ENCODE measurements around the gene KMT2C. TPM values are rescaled to one million over a fixed set of nuclear protein-coding genes. Genes with fewer than 3 reads are reported as not detected.

Gene KMT2C
- polyA plus RNA-seq, 1 donor from 2014 or later: 29.8 TPM

DNA sequence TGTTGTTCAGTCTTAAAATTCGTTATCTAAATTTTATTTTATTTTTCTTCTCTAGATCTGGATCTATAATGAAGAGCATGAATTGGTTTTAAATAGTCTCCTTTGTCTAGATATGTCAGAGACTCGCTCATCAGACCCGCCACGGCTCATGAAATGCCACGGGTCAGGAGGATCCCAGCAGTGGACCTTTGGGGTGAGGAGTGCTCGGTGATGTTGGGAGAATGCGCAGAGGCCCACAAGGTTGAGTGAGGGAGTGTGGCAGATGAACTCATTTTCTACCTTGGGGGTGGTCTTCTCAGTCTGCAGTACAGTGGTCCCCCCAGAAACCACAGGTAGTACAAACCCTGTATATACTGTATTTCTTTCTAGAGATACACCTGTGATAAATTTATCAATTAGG lies 315.0 kb downstream of the KMT2C start:
- TF ChIP-seq, protein P1, sequence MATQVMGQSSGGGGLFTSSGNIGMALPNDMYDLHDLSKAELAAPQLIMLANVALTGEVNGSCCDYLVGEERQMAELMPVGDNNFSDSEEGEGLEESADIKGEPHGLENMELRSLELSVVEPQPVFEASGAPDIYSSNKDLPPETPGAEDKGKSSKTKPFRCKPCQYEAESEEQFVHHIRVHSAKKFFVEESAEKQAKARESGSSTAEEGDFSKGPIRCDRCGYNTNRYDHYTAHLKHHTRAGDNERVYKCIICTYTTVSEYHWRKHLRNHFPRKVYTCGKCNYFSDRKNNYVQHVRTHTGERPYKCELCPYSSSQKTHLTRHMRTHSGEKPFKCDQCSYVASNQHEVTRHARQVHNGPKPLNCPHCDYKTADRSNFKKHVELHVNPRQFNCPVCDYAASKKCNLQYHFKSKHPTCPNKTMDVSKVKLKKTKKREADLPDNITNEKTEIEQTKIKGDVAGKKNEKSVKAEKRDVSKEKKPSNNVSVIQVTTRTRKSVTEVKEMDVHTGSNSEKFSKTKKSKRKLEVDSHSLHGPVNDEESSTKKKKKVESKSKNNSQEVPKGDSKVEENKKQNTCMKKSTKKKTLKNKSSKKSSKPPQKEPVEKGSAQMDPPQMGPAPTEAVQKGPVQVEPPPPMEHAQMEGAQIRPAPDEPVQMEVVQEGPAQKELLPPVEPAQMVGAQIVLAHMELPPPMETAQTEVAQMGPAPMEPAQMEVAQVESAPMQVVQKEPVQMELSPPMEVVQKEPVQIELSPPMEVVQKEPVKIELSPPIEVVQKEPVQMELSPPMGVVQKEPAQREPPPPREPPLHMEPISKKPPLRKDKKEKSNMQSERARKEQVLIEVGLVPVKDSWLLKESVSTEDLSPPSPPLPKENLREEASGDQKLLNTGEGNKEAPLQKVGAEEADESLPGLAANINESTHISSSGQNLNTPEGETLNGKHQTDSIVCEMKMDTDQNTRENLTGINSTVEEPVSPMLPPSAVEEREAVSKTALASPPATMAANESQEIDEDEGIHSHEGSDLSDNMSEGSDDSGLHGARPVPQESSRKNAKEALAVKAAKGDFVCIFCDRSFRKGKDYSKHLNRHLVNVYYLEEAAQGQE (IDR thresholded peaks at IDR 0.05; ENCODE audit: borderline replicate concordance): no peak
- TF ChIP-seq EZH2 (IDR thresholded peaks at IDR 0.05; ENCODE audit: borderline replicate concordance, insufficient read depth, low read length, poor library complexity, severe bottlenecking): no peak
- TF ChIP-seq RAD21 (conservative IDR thresholded peaks at IDR 0.05): no peak
- TF ChIP-seq, protein P2, sequence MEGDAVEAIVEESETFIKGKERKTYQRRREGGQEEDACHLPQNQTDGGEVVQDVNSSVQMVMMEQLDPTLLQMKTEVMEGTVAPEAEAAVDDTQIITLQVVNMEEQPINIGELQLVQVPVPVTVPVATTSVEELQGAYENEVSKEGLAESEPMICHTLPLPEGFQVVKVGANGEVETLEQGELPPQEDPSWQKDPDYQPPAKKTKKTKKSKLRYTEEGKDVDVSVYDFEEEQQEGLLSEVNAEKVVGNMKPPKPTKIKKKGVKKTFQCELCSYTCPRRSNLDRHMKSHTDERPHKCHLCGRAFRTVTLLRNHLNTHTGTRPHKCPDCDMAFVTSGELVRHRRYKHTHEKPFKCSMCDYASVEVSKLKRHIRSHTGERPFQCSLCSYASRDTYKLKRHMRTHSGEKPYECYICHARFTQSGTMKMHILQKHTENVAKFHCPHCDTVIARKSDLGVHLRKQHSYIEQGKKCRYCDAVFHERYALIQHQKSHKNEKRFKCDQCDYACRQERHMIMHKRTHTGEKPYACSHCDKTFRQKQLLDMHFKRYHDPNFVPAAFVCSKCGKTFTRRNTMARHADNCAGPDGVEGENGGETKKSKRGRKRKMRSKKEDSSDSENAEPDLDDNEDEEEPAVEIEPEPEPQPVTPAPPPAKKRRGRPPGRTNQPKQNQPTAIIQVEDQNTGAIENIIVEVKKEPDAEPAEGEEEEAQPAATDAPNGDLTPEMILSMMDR (IDR thresholded peaks at IDR 0.05; ENCODE audit: poor library complexity, severe bottlenecking): no peak
- no peak for TF ChIP-seq MXI1 (conservative IDR thresholded peaks at IDR 0.05; ENCODE audit: poor library complexity, severe bottlenecking)
- no peak for TF ChIP-seq EP300 (conservative IDR thresholded peaks at IDR 0.05; ENCODE audit: poor library complexity, severe bottlenecking)
- TF ChIP-seq POLR2AphosphoS5 (IDR thresholded peaks at IDR 0.05): no peak
- TF ChIP-seq SMC3 (conservative IDR thresholded peaks at IDR 0.05; ENCODE audit: poor library complexity): no peak
- TF ChIP-seq TAF1 (IDR thresholded peaks at IDR 0.05; ENCODE audit: low read depth): no peak
- H3K4me3 ChIP-seq (ENCODE audit: low read length): no peak overlapping the region
- H2AFZ ChIP-seq (ENCODE audit: low read depth, low read length): no peak overlapping the region
- H3K4me2 ChIP-seq (ENCODE audit: low read length): no peak overlapping the region
- H3K9ac ChIP-seq (ENCODE audit: low read length): no peak overlapping the region
- no peaks in the 10 kb centered on the region for H3F3A ChIP-seq (ENCODE audit: insufficient read depth, low read length, poor library complexity, severe bottlenecking)
- no peaks in the 10 kb centered on the region for H3K9me2 ChIP-seq (ENCODE audit: insufficient read depth, low read length)
- H3K27me3 ChIP-seq (ENCODE audit: insufficient read depth, low read depth, low read length): no peaks in the 10 kb centered on the region
- H3K27ac ChIP-seq (ENCODE audit: low read length): no peak overlapping the region
- H3K36me3 ChIP-seq (ENCODE audit: insufficient read depth, low read length): peaks cover 29% of the 10 kb centered on the region
- no peaks in the 10 kb centered on the region for H3K79me2 ChIP-seq (replicated peaks; ENCODE audit: insufficient read depth, low read length)
- H3K9me3 ChIP-seq (ENCODE audit: low read length): no peaks in the 10 kb centered on the region
- H4K20me1 ChIP-seq (ENCODE audit: insufficient read depth): no peaks in the 10 kb centered on the region

DNA sequence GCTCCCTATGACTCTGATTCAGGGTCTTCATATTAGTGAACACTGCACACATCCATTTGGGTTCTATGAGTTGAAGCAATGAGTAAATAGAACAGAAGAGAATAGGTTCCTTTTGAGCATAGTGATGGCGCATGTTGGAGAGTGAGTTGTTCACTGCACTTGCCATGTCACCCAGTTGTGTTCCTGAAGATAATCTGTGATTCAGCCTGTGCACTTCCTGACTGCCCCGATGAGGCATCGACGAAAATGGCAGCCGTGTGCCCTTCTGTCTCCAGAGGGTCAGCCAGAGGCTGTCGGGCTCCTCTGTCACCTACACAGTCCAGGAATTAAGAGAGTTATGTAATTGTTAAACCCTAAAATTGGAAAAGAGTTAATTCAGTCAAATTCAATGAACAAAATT lies 315.6 kb downstream of the KMT2C start:
- H2AFZ ChIP-seq (ENCODE audit: low read depth, low read length): no peak overlapping the region
- TF ChIP-seq POLR2AphosphoS5 (IDR thresholded peaks at IDR 0.05): no peak
- no peak for TF ChIP-seq RAD21 (conservative IDR thresholded peaks at IDR 0.05)
- TF ChIP-seq, protein P1 (IDR thresholded peaks at IDR 0.05; ENCODE audit: borderline replicate concordance): no peak
- no peak for TF ChIP-seq MXI1 (conservative IDR thresholded peaks at IDR 0.05; ENCODE audit: poor library complexity, severe bottlenecking)
- TF ChIP-seq TAF1 (IDR thresholded peaks at IDR 0.05; ENCODE audit: low read depth): no peak
- no peak for TF ChIP-seq EP300 (conservative IDR thresholded peaks at IDR 0.05; ENCODE audit: poor library complexity, severe bottlenecking)
- TF ChIP-seq, protein P2 (IDR thresholded peaks at IDR 0.05; ENCODE audit: poor library complexity, severe bottlenecking): no peak
- no peak for TF ChIP-seq EZH2 (IDR thresholded peaks at IDR 0.05; ENCODE audit: borderline replicate concordance, insufficient read depth, low read length, poor library complexity, severe bottlenecking)
- TF ChIP-seq SMC3 (conservative IDR thresholded peaks at IDR 0.05; ENCODE audit: poor library complexity): no peak
- no peak overlapping the region for H3K4me3 ChIP-seq (ENCODE audit: low read length)
- no peak overlapping the region for H3K27ac ChIP-seq (ENCODE audit: low read length)
- no peaks in the 10 kb centered on the region for H4K20me1 ChIP-seq (ENCODE audit: insufficient read depth)
- H3K9me2 ChIP-seq (ENCODE audit: insufficient read depth, low read length): no peaks in the 10 kb centered on the region
- H3K9ac ChIP-seq (ENCODE audit: low read length): no peak overlapping the region
- no peaks in the 10 kb centered on the region for H3K27me3 ChIP-seq (ENCODE audit: insufficient read depth, low read depth, low read length)
- no peaks in the 10 kb centered on the region for H3K79me2 ChIP-seq (replicated peaks; ENCODE audit: insufficient read depth, low read length)
- H3F3A ChIP-seq (ENCODE audit: insufficient read depth, low read length, poor library complexity, severe bottlenecking): no peaks in the 10 kb centered on the region
- H3K9me3 ChIP-seq (ENCODE audit: low read length): no peaks in the 10 kb centered on the region
- no peak overlapping the region for H3K4me2 ChIP-seq (ENCODE audit: low read length)
- H3K36me3 ChIP-seq (ENCODE audit: insufficient read depth, low read length): peaks cover 29% of the 10 kb centered on the region
